Stimulated activated CD4-positive, alpha-beta T cell treated with anti-CD3 and anti-CD28 coated beads, TNF-alpha, amount 100 ng/mL, for 48 hours (primary cell): ENCODE measurements around the gene DCANP1.

Source experiments
- DNase-seq, 3 donors: peaks; one replicate each; pipeline ENCODE4 v3.0.0-alpha.2; 2020; ENCODE audit warnings: low read depth in 3 of 3

Gene DCANP1

DNA sequence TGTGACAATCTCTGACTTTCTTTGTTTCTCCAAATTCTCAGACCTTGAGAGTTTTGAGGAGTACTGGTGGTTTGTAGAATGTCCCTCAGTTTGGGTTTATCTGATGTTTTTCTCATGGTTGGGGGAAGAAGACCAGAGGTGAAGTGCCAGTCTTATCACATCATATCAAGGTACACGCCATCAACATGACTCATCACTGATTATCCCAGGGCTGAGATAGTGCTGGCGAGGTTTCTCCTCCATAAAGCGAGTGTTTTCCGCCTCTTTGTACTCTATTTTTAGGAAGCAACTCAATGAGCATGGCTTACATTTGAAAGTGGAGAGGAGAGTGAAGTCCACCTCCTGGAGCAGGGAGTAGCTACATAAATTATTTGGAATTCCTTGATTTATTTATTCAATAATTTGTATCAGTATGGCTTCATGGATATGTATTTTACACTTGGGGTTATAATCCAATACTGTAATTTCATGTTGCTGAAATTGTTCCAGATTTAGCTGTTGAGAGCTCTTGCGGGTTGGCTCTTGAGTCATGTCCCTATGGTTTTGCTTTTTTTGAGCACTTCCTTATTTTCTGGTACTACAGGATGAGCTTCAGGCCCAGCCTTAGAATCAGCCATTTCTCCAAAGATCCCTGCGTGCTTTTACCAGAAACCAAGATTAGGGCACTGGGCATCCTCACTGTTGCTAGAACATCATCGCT is 23.9 kb downstream of the DCANP1 start:
- DNase-seq, result no peak

DNA sequence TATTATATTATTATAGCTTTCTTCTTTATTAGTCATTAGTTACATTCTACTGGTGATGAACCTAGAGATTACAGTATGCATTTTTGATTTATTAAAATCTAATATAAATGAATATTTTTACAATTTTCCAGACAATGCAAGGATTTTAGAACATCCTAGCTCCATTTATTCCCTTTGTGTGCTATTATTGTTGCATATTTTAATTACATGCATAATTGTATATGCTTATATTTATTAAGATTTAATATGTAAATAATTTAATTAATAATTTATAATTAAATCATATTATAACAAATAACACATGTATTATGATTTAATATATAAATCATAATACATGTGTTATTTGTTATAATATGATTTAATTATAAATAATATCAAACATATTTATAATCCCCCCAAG is 24.7 kb downstream of the DCANP1 start:
- DNase-seq, result no peak

DNA sequence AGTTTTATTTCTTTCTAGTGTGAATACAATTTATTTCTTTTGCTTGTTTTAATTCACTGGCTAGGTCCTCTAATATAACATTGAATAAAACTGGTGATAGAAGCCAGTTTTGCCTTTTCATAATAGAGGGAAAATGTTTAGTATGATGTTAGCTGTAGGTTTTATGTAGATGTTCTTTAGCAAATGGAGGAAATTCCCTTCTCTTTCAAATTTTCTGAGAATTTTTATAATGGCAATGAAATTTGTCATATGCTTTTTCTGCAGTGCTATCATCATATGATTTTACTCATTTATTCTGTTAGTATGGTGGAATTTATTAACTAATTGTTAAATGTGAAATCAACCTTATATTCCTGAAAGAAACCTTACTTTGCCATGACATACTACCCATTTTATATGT is 30.1 kb downstream of the DCANP1 start:
- DNase-seq, result no peak

DNA sequence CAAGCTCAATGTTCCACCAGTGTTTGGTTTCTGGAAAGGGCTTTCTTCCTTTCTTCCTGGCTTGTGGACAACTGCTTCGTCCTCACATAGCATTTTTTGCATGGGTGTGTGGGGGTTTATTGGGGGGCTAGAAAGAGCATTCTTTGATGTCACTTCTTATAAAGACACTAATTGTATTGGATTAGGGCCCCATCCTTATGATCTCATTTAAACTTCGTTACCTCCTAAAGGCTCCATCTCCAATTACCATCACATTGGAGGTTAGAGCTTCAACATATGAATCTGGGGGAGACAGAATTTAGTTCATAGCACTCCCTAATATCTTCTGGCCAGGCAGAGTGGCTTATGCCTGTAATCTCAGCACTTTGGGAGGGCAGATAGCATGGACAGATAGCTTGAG is 42.1 kb downstream of the DCANP1 start:
- no peak for DNase-seq

DNA sequence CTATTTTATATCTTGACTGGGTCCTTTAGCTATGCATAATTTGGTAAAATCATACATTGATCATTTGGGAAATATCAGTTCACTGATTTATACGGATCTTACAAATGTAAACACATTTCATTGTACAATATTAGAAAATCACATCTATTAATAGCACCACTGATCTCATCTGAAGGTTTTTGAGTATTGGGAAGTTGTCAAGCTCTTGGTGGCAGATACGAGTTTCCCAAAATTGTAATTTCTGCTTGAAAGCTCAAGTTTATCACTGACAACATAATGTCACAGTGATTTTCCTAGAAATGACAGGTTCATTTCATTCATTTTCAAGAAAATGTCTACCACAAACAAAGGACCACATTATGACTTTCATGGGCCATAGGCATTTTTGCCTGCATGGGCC is 45.1 kb downstream of the DCANP1 start:
- DNase-seq, result no peak

DNA sequence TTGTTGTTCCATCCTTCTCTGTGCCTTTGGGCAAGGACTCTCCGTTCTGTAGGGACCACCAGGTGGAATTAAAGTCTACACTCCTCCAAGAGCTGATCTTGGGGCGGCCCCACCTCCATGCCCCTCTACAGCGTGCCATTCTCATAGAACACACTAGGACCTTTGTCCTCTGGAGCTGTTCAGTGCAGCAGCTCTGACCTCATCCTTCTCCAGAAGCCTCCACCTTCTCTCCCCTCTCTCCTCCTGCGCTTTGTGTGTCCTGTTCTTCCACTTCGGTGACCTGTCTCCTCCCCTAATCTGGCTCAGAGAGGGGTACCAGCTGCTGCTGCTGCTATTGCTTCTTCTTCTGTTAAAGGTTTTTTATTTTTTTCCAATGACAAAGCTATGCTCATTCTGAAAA is 46.3 kb downstream of the DCANP1 start:
- no peak for DNase-seq

DNA sequence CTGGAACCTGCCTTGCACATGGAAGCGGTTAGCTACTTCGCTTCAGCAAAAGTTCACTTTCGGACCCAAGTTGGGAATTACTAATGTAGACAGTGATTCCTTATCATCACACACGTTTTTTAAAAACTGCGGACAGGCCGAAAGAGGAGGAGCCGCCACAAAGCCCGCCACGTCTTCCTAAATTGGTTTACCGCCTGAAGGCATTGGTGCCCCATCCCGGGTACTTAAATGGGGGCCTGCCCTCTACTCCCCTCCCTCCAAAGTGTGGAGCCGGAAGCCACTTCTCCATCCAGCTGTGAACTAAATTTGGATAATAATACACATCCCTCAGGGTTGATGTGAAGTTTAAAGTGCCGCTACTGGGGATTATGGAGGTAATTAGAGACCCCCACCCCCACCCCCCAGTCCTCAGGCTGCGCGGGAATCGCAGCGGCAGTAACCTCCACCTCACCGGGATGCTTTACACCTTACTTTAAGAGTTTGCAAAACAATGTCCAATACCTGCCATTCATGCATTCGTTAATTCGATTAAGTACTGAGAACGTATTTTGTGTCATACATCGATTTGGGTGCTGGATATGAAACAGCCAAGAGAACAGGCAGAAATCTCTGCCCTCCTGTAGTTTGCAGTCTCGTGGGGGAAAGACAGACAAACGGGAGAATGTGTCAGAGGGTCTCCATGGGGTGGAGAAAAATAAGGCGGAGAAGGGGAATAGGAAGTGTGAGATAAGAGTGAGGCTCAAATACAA is 47.2 kb downstream of the DCANP1 start:
- DNase-seq, result no peak

DNA sequence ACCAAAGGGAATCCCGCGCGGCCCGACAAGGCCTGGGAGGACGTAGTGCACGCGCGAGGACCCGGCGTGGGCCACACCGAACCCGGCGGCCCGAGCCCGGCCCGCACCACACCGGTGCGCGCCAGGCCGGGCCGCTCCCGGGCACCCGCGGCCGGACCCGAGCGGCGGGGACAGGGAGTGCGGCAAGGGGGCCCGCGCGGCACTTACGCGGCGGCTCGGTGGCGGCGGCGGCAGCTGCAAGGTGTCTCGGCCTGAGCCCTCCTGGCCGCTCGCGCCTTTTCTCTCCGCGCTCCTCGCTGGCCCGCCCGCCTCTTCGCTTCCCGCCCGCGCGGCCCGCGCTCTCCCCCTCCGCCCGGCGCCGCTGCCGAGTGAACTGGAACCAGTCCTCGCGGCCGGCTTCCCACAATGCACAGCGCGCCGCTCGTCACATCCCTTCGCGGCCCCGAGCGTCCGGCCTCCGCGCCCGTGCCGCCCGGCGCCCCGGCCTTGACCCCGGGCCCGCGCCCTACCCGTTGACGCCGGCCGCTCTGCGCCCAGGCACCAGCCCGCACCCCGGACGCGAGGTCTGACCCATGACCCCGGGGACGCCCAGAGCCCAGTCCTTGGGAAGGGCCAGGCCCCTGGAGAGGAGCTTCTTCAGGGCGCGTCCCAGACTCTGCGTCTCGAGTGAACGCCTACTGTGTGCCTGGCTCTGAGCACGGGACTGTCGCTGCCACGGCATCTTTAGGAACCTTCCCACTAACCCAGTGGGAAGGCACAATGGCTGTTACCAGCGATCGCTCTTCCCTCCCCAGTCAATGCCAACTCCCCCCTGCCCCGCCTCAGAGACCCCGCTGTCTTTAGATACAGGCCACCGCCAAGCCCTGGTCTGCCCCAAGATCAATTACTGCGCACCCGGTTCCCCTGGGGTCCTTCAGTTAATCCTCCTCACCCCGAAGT is 48.0 kb downstream of the DCANP1 start, which contains the start of gene MACROH2A1:
MACROH2A1 (minus strand) TSS at position 377 of the 939 bp plus-strand sequence. CDS start 10,138 bp downstream, outside the sequence.
- peak; percentile 60 to 82 (median 70) for DNase-seq

DNA sequence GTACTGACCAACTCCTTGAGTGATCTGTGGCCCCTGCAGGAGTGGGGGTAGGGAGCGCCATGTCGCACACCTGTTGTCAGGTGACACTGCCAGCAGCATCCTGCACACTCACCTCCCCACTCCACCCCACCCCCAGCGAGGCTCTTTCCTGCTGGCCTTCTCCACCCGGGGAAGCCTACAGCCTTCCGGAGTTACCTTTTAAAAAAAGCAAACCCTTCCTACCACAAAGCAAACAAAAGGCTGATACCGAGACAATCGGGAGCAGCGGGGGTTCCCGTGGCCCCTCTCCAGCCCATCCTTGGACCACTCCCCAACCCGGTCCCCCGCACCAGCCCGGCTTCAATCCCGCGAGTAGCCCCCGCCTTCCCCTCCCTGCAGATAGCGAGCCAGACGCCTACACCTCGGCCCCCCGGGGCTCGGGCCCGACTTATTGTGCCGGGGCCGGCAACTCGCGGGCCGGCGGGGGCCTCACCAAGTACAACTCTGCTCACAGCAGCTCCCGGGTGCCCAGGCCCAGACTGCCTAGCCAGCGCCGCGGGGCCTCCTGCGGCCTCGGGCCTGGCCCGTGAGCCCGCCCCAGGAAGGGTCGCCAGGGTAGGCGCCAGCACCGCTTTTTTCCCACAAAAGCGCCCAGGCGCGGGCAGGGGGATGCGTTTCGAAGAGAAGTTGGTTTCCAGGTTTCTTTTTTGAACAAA is 48.8 kb downstream of the DCANP1 start:
- DNase-seq, result peak in 2 of 3 donors; percentile 30 to 56

DNA sequence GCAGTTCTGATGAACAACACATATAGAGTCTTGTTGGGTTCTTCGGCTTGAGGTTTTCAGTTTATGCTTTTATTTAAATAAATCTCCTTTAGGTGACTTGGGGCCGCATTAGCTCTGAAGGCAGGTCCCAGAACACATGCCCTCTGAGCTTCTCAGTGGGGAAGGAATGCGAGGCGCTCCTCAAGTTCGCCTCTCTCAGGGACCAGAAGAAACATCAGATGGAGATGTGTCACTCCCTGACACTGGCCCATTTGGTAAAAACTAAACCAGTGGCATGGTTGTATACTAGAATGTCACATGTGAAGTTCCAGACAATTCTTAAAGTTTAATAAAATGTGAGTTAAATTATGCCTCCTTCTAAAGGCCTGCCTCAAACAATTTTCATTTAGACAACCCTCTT is 50.1 kb downstream of the DCANP1 start:
- no peak for DNase-seq

DNA sequence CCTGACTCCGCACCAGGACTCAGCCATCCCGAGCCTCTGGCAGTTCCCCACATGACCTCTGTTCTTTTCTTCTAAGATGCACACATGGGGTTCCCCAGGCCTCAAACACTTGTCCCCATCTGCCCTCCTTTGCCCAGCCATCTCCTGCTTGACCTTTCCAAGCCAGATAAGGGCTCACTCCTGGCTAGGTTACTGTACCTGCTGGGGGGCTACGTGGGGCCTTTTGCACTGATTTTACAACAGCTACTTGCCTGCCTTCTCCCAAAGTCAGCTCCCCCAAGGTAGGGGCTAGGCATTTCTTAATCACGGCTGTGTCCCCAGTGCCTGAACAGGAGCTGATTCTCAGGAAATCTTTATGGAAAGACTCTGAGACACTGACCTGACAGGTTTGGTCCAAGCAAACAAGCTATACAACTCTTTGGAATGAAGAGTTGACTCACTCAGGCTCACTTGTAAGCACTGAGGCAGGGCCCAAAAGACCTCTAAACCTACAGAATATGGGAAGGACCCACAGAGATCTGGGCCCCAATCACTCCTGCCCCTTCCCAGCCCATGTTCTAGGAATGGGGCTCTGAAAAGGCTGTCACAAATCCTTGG is 50.6 kb downstream of the DCANP1 start:
- DNase-seq, result no peak

DNA sequence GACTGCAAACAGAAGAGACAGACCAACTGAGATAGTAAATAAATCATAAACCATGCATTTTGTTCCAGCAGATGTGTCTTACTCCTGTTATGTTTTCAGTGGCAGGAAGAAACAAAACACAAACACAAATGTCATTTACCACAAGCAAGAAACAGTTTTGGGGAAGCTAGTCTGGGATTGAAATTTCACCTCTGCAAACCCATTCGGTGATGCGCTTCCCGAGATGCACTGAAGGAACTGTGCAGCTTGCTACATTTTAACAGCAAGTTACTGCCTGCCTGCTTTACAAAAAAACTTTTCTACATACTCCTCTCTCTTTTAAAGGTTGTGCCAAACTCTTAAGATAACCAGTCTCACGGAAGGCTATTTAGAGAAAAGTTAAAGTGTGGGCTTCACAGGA is 51.3 kb downstream of the DCANP1 start:
- DNase-seq, result no peak

DNA sequence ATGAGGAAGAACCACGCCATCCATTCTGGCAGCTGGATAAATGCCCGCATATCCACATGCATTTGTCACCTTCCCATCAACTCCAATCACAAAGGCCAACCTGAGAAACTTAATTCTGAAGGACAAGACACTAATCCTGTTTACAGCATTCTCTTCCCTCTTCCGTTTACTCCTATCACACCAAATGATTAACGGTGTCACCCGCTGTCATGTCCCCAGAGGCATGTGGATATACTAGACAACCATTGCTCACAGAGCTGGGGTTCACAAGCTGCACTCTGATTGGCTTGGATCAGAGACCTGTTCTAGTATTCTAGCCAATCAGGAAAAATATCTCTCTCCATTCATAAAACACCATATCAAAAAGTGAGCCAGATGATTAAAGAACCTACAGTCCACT is 51.7 kb downstream of the DCANP1 start:
- no peak for DNase-seq
